Common myeloid progenitor, CD34-positive (primary cell): ENCODE results near the gene OR10K2.
"Not testable (repeated sequence)": the region's sequence is repeated elsewhere in the genome, so short reads cannot be mapped to it uniquely, and the experiment has no call there.

Experiments used
- CTCF ChIA-PET: fragments of 350-600 bp; sonication (Branson Sonifier 250); formaldehyde crosslinking; loops from one replicate; lab custom pipeline; 2021; ENCODE audit warnings: antibody characterized with exemption; lab: Charles Lee
- POLR2A ChIA-PET: fragments of 350-600 bp; sonication (Branson Sonifier 250); formaldehyde crosslinking; loops from one replicate; lab custom pipeline; 2021; ENCODE audit warnings: antibody characterized with exemption; lab: Charles Lee
- DNase-seq, 3 donors: peaks; one replicate each; pipeline versions ENCODE4 v3.0.0 to v3.0.0-alpha.2; 2013
- H3K27ac ChIP-seq, 2 experiments: 1 replicate in 1 of 2; 2 replicates in 1 of 2; pipeline ENCODE4 v1.7.0; 2013; ENCODE audit warnings: inconsistent platforms in 2 of 2, low read length in 2 of 2, mild to moderate bottlenecking in 2 of 2, low read depth in 1 of 2, moderate library complexity in 1 of 2; ENCODE audit not compliant: severe bottlenecking in 2 of 2, insufficient read depth in 1 of 2, poor library complexity in 1 of 2
- H3K27me3 ChIP-seq, 5 experiments: replicated peaks in 2 of 5; 1 replicate in 3 of 5; 2 replicates in 2 of 5; pipeline versions ENCODE4 v1.6.1 to v1.7.0; 2013; ENCODE audit warnings: low read length in 4 of 5, mild to moderate bottlenecking in 2 of 5, moderate library complexity in 2 of 5, inconsistent platforms in 1 of 5; ENCODE audit not compliant: insufficient read depth in 5 of 5, control insufficient read depth in 4 of 5
- H3K36me3 ChIP-seq, 4 experiments: 1 replicate in 2 of 4; 2 replicates in 2 of 4; pipeline versions ENCODE4 v1.6.1 to v1.7.0; 2013; ENCODE audit warnings: low read length in 3 of 4, control low read depth in 1 of 4, mild to moderate bottlenecking in 1 of 4; ENCODE audit not compliant: control insufficient read depth in 4 of 4, insufficient read depth in 4 of 4
- H3K4me1 ChIP-seq, 4 experiments: 1 replicate in 3 of 4; 2 replicates in 1 of 4; pipeline versions ENCODE4 v1.6.1 to v1.7.1; 2013; ENCODE audit warnings: low read length in 3 of 4, mild to moderate bottlenecking in 3 of 4, control low read depth in 1 of 4, inconsistent platforms in 1 of 4, moderate library complexity in 1 of 4; ENCODE audit not compliant: control insufficient read depth in 4 of 4, insufficient read depth in 4 of 4; ENCODE audit errors: control extremely low read depth in 1 of 4
- H3K4me3 ChIP-seq, 7 experiments: 1 replicate in 4 of 7; 2 replicates in 3 of 7; pipeline versions ENCODE4 v1.5.1 to v1.7.0; 2013; ENCODE audit warnings: mild to moderate bottlenecking in 7 of 7, low read length in 6 of 7, moderate library complexity in 6 of 7, inconsistent platforms in 2 of 7, low read depth in 2 of 7, control low read depth in 1 of 7; ENCODE audit not compliant: insufficient read depth in 4 of 7, control insufficient read depth in 1 of 7; ENCODE audit errors: extremely low read depth in 1 of 7
- H3K9me3 ChIP-seq, 5 experiments: 1 replicate in 4 of 5; 2 replicates in 1 of 5; pipeline versions ENCODE4 v1.6.1 to v1.7.1; 2013; ENCODE audit warnings: low read length in 4 of 5, mild to moderate bottlenecking in 2 of 5, inconsistent platforms in 1 of 5, low read depth in 1 of 5, moderate library complexity in 1 of 5; ENCODE audit not compliant: control insufficient read depth in 4 of 5, insufficient read depth in 2 of 5; ENCODE audit errors: control extremely low read depth in 1 of 5
- WGBS: methylation state at CpG from one replicate; pipeline ENCODE4 v1.1.5; 2013; ENCODE audit not compliant: insufficient coverage; 5-methylcytosine and 5-hydroxymethylcytosine counted together

The OR10K2 gene

GRCh38 chr1:158434741-158435140 is 8.7 kb upstream of the OR10K2 start:
- 53% methylated on average over 3 of the region's 3 CpGs for WGBS
- no peak overlapping the region for H3K4me3 ChIP-seq
- H3K27me3 ChIP-seq: no peaks in the 10 kb centered on the region
- POLR2A ChIA-PET: no interaction called here
- no peak for DNase-seq
- no peak overlapping the region for H3K27ac ChIP-seq
- H3K4me1 ChIP-seq: peaks cover 0 to 2% (median 0%) of the 10 kb centered on the region in 4 experiments
- CTCF ChIA-PET: no interaction called here
- no peaks in the 10 kb centered on the region for H3K36me3 ChIP-seq
- H3K9me3 ChIP-seq: peaks cover 0 to 14% (median 5%) of the 10 kb centered on the region in 5 experiments

- POLR2A ChIA-PET, CTCF ChIA-PET, DNase-seq, H3K27me3 ChIP-seq, H3K4me3 ChIP-seq, H3K36me3 ChIP-seq, H3K27ac ChIP-seq, H3K4me1 ChIP-seq: not testable (repeated sequence)
- 100% methylated on average over 1 of the region's 3 CpGs for WGBS
- peaks cover 0 to 16% (median 5%) of the 10 kb centered on the region in 5 experiments for H3K9me3 ChIP-seq
These were observed 4.1 kb upstream of the OR10K2 start for GRCh38 chr1:158430163-158430562.

- no peaks in the 10 kb centered on the region for H3K36me3 ChIP-seq
- H3K4me1 ChIP-seq: no peaks in the 10 kb centered on the region
- H3K27ac ChIP-seq: no peak overlapping the region
- CTCF ChIA-PET: no interaction called here
- no peak for DNase-seq
- POLR2A ChIA-PET: interaction anchor here (0.6 kb wide), 1 partner anchor 484 kb away, joined by 5 read pairs; no protein-coding TSS in a partner anchor
- no peak overlapping the region for H3K4me3 ChIP-seq
- peaks cover 0 to 2% (median 0%) of the 10 kb centered on the region in 5 experiments for H3K27me3 ChIP-seq
- H3K9me3 ChIP-seq: peaks cover 0 to 2% (median 0%) of the 10 kb centered on the region in 5 experiments
These were observed 1.0 kb downstream of the OR10K2 start for GRCh38 chr1:158425027-158425426.

DNA sequence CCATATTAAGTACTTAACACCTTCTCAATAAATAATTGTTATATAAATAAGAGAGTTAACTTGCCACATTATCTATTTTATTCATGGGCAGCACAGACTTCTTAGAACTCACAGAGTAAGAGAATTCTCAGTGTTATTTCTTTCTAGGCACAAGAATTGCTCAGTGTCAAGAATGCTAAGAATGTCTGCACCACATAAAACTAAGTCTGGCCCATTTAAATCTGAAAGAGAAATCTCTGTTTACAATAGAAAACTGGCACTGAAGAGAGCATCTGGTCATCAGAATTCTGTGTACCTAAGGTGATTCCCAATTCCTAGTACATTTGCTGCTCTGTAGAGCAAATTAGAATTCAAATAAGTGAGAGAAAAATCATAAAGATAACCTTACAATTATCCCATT is 3.8 kb downstream of the OR10K2 start:
- ChIA-PET POLR2A (no interaction called here), CTCF (no interaction called here)
- Histone ChIP-seq H3K4me3 (no peak overlapping the region), H3K27ac (no peak overlapping the region), H3K4me1 (no peaks in the 10 kb centered on the region), H3K36me3 (no peaks in the 10 kb centered on the region), H3K9me3 (peaks cover 0 to 2% (median 0%) of the 10 kb centered on the region in 5 experiments), H3K27me3 (peaks cover 0 to 2% (median 0%) of the 10 kb centered on the region in 5 experiments)
- DNase-seq: no peak

DNA sequence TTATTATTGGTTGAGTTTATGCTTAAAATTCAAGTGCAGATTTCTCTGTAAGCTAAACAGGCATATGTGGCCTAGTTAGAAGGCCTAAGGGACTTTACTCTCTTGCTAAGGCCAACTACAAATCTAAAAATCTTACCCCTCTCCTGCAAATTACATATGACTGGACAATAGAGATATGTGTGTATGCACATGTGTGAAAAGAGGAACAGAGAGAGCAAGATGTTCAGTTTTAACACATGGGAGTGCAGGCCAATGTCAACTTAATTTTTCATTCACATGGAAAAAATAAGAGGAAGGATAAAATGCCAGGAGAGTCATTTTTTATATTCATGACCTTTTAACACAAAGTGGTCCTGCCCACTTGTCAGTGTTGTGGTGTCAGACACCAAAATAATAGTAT is 8.5 kb downstream of the OR10K2 start:
- DNase-seq: no peak
- H3K27ac ChIP-seq: no peak overlapping the region
- no peaks in the 10 kb centered on the region for H3K36me3 ChIP-seq
- H3K9me3 ChIP-seq: no peaks in the 10 kb centered on the region
- CTCF ChIA-PET: no interaction called here
- no peak overlapping the region for H3K4me3 ChIP-seq
- H3K27me3 ChIP-seq: no peaks in the 10 kb centered on the region
- no peaks in the 10 kb centered on the region for H3K4me1 ChIP-seq
- POLR2A ChIA-PET: no interaction called here

DNA sequence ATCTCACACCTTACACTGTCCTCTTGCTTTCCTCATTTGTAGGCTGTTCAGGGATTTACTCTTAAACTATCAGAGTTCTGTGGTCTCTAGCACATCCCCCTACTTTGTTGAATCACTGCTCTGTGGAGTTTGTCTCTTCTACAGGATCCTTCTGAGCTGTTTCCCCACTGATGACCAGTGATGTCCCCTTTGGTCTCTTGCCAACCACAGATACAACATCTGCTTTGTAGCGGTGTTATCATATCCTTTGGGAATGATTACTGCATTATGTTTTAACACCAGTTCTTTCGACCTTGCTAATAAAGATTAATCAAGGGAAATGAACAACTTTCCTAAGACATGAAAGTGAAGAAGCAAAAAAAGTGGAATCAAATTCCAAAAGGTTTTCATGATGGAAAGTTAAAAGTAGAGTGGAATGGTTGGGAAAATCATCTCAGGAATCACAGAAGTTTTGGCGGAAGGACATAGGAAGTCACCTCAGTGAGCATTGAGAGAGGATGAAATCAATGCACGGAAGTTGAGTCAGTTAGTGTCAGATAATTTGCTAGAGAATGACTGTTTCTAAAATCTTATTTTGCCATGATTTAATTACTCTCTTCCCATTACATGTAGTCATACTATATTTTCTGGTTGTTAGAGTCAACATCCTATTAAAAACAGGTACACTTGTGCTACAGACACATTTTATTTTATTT is 11.2 kb downstream of the OR10K2 start:
- 100% methylated on average over 1 of the region's 4 CpGs for WGBS
- DNase-seq: no peak
- POLR2A ChIA-PET: no interaction called here

GRCh38 chr1:158407092-158407491 is 18.9 kb downstream of the OR10K2 start:
- CTCF ChIA-PET: no interaction called here
- Histone ChIP-seq H3K4me3 (no peak overlapping the region), H3K27me3 (no peaks in the 10 kb centered on the region), H3K9me3 (no peaks in the 10 kb centered on the region), H3K27ac (no peak overlapping the region), H3K4me1 (no peaks in the 10 kb centered on the region), H3K36me3 (no peaks in the 10 kb centered on the region)
- 100% methylated on average over 4 of the region's 5 CpGs for WGBS
- POLR2A ChIA-PET: no interaction called here
- no peak for DNase-seq

More for the DNA sequence above, 11.2 kb downstream of the OR10K2 start:
- H3K4me1 ChIP-seq: no peaks in the 10 kb centered on the region
- CTCF ChIA-PET: no interaction called here
- H3K27me3 ChIP-seq: no peaks in the 10 kb centered on the region
- no peaks in the 10 kb centered on the region for H3K9me3 ChIP-seq
- H3K27ac ChIP-seq: no peak overlapping the region
- no peaks in the 10 kb centered on the region for H3K36me3 ChIP-seq
- no peak overlapping the region for H3K4me3 ChIP-seq
